Hepatocyte (in vitro differentiated cells): ENCODE data around the gene CLIP4. TPM values are rescaled to one million over a fixed set of nuclear protein-coding genes. Genes with fewer than 3 reads are reported as not detected.

ENCODE experiments used
- DNase-seq: peaks from one replicate; pipeline ENCODE4 v3.0.0-alpha.2; 2016; ENCODE audit warnings: low spot score
- H2AFZ ChIP-seq: fragments of 200-600 bp; sonication (generic); 2 replicates; pipeline ENCODE4 v1.6.0; 2016; ENCODE audit warnings: antibody characterized with exemption, mild to moderate bottlenecking
- H3K27ac ChIP-seq: fragments of 200-600 bp; sonication (generic); 2 replicates; pipeline ENCODE4 v1.5.1; 2016; ENCODE audit warnings: mild to moderate bottlenecking
- H3K27me3 ChIP-seq: fragments of 200-600 bp; sonication (generic); 2 replicates; pipeline ENCODE4 v1.6.1; 2016
- H3K36me3 ChIP-seq: fragments of 200-600 bp; sonication (generic); replicated peaks from 2 replicates; pipeline ENCODE4 v1.5.1; 2016; ENCODE audit warnings: low read depth; ENCODE audit not compliant: insufficient read depth
- H3K4me1 ChIP-seq: fragments of 200-600 bp; sonication (generic); 2 replicates; pipeline ENCODE4 v1.5.1; 2016; ENCODE audit warnings: mild to moderate bottlenecking, moderate library complexity; ENCODE audit not compliant: insufficient read depth
- H3K4me2 ChIP-seq: fragments of 200-600 bp; sonication (generic); 2 replicates; pipeline ENCODE4 v1.6.0; 2016
- H3K4me3 ChIP-seq: fragments of 200-600 bp; sonication (generic); 2 replicates; pipeline ENCODE4 v1.5.1; 2016; ENCODE audit warnings: mild to moderate bottlenecking
- H3K79me2 ChIP-seq: fragments of 200-600 bp; sonication (generic); 2 replicates; pipeline ENCODE4 v1.6.0; 2017; ENCODE audit warnings: mild to moderate bottlenecking
- H3K9me2 ChIP-seq: fragments of 200-600 bp; sonication (generic); replicated peaks from 2 replicates; pipeline ENCODE4 v1.6.0; 2017; ENCODE audit warnings: mild to moderate bottlenecking; ENCODE audit not compliant: insufficient read depth
- H3K9me3 ChIP-seq: fragments of 200-600 bp; sonication (generic); 2 replicates; pipeline ENCODE4 v1.5.1; 2016; ENCODE audit warnings: low read depth, mild to moderate bottlenecking
- H4K20me1 ChIP-seq: fragments of 200-600 bp; sonication (generic); 2 replicates; pipeline ENCODE4 v1.6.0; 2016; ENCODE audit warnings: mild to moderate bottlenecking; ENCODE audit not compliant: insufficient read depth, poor library complexity, severe bottlenecking
- EZH2 ChIP-seq: fragments of 200-600 bp; sonication (generic); IDR thresholded peaks from 2 replicates; pipeline ENCODE4 v1.6.1; 2016; ENCODE audit warnings: antibody characterized with exemption, mild to moderate bottlenecking, borderline replicate concordance
- EZH2phosphoT487 ChIP-seq: fragments of 200-600 bp; sonication (generic); IDR thresholded peaks from one replicate; pipeline ENCODE4 v1.6.1; 2018; ENCODE audit warnings: antibody characterized with exemption, mild to moderate bottlenecking, low read depth, moderate library complexity; ENCODE audit not compliant: unreplicated experiment, severe bottlenecking
- WGBS: methylation state at CpG from one replicate; pipeline ENCODE4 v1.1.6; 2016; ENCODE audit warnings: low lambda C conversion rate; ENCODE audit errors: missing lambda C conversion rate; 5-methylcytosine and 5-hydroxymethylcytosine counted together
- polyA plus RNA-seq: library from polyadenylated mRNA; unstranded; fragments of >200 nt; fragmentation: Nextera tagmentation; extraction: Ambion mirVana; gene quantifications from 2 replicates; pipeline ENCODE4 v1.2.1, GENCODE V29; 2016
- total RNA-seq: library from RNA; depleted of rRNA; stranded (reverse); fragments of >200 nt; gene quantifications from 2 replicates; pipeline ENCODE4 v1.2.3, GENCODE V29; 2014
- TF ChIP-seq, protein P1 (sequence below): fragments of 200-600 bp; sonication (generic); IDR thresholded peaks from 2 replicates; pipeline ENCODE4 v1.5.1; 2016; ENCODE audit warnings: antibody characterized with exemption, mild to moderate bottlenecking; ENCODE audit not compliant: poor library complexity

The CLIP4 gene
- total and polyA plus RNA-seq, 2 experiments from 2014 or later, result 17.3 to 35.6 TPM

DNA sequence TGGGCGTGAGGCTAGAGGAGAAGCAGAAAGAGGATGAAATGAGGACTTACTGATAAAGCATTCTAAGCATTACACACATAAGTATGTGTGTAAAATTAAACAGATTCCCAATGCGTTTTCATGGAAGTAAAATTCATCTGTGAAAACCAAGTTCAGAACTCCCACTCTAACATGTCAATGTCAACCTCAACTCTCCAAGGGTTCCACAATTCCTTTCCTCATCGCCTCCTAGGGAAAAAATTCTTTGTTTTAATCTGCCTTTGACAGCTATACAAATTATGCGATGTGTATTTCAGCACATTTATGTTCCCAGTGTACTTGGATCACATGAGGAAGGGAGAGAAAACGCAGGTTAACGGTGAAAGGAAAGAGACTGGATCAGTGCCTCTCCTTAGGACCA, 76.6 kb downstream of the CLIP4 start:
- H3K9me2 ChIP-seq, result no peaks in the 10 kb centered on the region
- H3K79me2 ChIP-seq, result no peaks in the 10 kb centered on the region
- 95% methylated on average over 6 of the region's 6 CpGs for WGBS
- H4K20me1 ChIP-seq, result no peaks in the 10 kb centered on the region
- no peak overlapping the region for H3K4me3 ChIP-seq
- H3K27ac ChIP-seq, result no peak overlapping the region
- no peaks in the 10 kb centered on the region for H3K36me3 ChIP-seq
- no peak for DNase-seq
- no peaks in the 10 kb centered on the region for H3K27me3 ChIP-seq
- no peak overlapping the region for H2AFZ ChIP-seq
- H3K4me2 ChIP-seq, result no peak overlapping the region
- TF ChIP-seq, protein P1, sequence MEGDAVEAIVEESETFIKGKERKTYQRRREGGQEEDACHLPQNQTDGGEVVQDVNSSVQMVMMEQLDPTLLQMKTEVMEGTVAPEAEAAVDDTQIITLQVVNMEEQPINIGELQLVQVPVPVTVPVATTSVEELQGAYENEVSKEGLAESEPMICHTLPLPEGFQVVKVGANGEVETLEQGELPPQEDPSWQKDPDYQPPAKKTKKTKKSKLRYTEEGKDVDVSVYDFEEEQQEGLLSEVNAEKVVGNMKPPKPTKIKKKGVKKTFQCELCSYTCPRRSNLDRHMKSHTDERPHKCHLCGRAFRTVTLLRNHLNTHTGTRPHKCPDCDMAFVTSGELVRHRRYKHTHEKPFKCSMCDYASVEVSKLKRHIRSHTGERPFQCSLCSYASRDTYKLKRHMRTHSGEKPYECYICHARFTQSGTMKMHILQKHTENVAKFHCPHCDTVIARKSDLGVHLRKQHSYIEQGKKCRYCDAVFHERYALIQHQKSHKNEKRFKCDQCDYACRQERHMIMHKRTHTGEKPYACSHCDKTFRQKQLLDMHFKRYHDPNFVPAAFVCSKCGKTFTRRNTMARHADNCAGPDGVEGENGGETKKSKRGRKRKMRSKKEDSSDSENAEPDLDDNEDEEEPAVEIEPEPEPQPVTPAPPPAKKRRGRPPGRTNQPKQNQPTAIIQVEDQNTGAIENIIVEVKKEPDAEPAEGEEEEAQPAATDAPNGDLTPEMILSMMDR, result no peak
- TF ChIP-seq EZH2phosphoT487, result no peak
- no peak for TF ChIP-seq EZH2
- H3K4me1 ChIP-seq, result no peaks in the 10 kb centered on the region
- no peaks in the 10 kb centered on the region for H3K9me3 ChIP-seq

DNA sequence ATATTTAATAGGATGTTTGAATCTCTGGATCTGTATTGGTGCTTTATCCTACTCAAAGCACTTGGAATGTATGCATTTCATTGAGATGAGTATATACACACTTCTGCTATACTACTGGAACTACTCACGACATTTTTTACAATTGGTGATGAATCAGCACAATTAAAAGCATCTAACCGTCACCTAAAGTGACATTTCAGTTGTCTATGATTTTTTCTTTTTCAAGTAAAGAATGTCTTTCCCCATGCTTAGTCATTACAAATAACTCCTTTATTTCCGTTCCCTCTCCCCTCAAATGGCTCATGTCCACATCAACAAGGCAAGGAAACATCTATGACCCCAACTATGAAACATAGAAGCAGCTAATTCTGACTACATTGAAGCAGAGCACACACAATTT, 77.3 kb downstream of the CLIP4 start:
- no peaks in the 10 kb centered on the region for H3K36me3 ChIP-seq
- no peaks in the 10 kb centered on the region for H4K20me1 ChIP-seq
- no peak for DNase-seq
- no peak overlapping the region for H2AFZ ChIP-seq
- H3K79me2 ChIP-seq, result no peaks in the 10 kb centered on the region
- no peaks in the 10 kb centered on the region for H3K9me3 ChIP-seq
- H3K4me2 ChIP-seq, result no peak overlapping the region
- no peaks in the 10 kb centered on the region for H3K4me1 ChIP-seq
- TF ChIP-seq EZH2phosphoT487 (no peak), EZH2 (no peak)
- TF ChIP-seq, protein P1, result no peak
- no peaks in the 10 kb centered on the region for H3K9me2 ChIP-seq
- no peaks in the 10 kb centered on the region for H3K27me3 ChIP-seq
- H3K4me3 ChIP-seq, result no peak overlapping the region
- 91% methylated on average over 3 of the region's 3 CpGs for WGBS
- no peak overlapping the region for H3K27ac ChIP-seq

DNA sequence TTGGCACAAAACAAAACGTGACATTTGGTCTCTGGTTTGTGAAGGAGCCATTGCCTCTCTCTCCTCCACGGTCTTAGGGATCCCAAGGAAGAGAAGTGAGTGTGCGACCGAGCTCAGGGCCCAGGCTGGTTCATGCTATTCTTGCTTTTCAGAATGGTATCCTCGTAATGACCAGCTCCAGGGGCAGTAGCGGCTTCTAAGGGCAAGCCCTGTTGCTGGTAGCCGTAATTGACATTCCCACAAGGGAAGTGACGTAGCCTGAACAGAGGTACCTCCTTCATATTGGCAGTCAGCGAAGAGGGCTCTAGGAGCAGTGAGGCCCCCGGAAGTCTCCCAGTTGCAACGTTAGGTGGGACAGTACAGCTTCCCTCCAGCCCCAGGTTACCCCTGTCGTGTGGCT, 77.9 kb downstream of the CLIP4 start:
- Histone ChIP-seq H3K9me2 (no peaks in the 10 kb centered on the region), H2AFZ (no peak overlapping the region), H3K4me2 (no peak overlapping the region), H3K4me3 (no peak overlapping the region), H4K20me1 (no peaks in the 10 kb centered on the region), H3K27ac (no peak overlapping the region), H3K36me3 (no peaks in the 10 kb centered on the region), H3K9me3 (no peaks in the 10 kb centered on the region), H3K4me1 (no peaks in the 10 kb centered on the region), H3K27me3 (no peaks in the 10 kb centered on the region), H3K79me2 (no peaks in the 10 kb centered on the region)
- no peak for DNase-seq
- no peak for TF ChIP-seq EZH2phosphoT487
- TF ChIP-seq EZH2, result no peak
- TF ChIP-seq, protein P1, result no peak
- 92% methylated on average over 12 of the region's 12 CpGs for WGBS

DNA sequence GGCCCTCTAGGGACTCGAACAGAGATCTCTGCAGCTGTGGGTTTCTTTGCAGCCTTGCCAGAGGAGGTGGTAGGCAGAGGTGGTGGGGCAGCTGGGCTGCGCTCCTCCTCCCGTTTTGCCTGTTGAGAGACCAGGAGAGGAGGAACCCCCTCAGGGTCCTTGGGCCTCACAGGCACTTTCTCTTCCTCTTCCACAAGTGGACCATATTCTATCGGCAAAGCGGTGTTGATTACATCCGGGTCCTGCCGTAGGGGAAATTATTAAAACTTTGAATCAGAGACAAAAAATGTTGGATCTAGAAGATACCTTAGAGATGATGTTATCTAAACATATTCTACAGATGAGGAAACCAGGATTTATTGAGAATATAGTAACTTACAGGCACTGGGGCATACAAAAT, 78.5 kb downstream of the CLIP4 start:
- Histone ChIP-seq H3K9me2 (no peaks in the 10 kb centered on the region), H3K4me1 (no peaks in the 10 kb centered on the region), H3K36me3 (no peaks in the 10 kb centered on the region), H3K9me3 (no peaks in the 10 kb centered on the region), H3K4me2 (no peak overlapping the region), H3K4me3 (no peak overlapping the region), H2AFZ (no peak overlapping the region), H3K79me2 (no peaks in the 10 kb centered on the region), H4K20me1 (no peaks in the 10 kb centered on the region), H3K27ac (no peak overlapping the region), H3K27me3 (no peaks in the 10 kb centered on the region)
- WGBS, result 92% methylated on average over 7 of the region's 7 CpGs
- TF ChIP-seq EZH2phosphoT487 (no peak), EZH2 (no peak)
- TF ChIP-seq, protein P1, result no peak
- DNase-seq, result no peak
